ENCODE results near the gene HSPA12A. TPM values are rescaled to one million over a fixed set of nuclear protein-coding genes. Genes with fewer than 3 reads are reported as not detected.

HSPA12A gene
- total RNA-seq, 4 donors from 2014 or later = 20.2 to 55.1 (median 32.5) TPM

- no peak for DNase-seq (ENCODE audit: low spot score)
Observed at GRCh38 chr10:116688241-116688711, 54.1 kb downstream of the HSPA12A start.

GRCh38 chr10:116687633-116688032, 54.7 kb downstream of the HSPA12A start:
- ATAC-seq (ENCODE audit: low FRiP score) (no peak), DNase-seq (ENCODE audit: low spot score) (no peak)
- no peak for TF ChIP-seq CTCF (IDR thresholded peaks at IDR 0.05)

More at GRCh38 chr10:116688241-116688711, 54.1 kb downstream of the HSPA12A start:
- TF ChIP-seq CTCF (IDR thresholded peaks at IDR 0.05) = no peak
- no peak for ATAC-seq (ENCODE audit: low FRiP score)

GRCh38 chr10:116686632-116687031, 55.7 kb downstream of the HSPA12A start:
- TF ChIP-seq CTCF (IDR thresholded peaks at IDR 0.05) = no peak
- no peak for DNase-seq (ENCODE audit: low spot score)

GRCh38 chr10:116685807-116686206, 56.6 kb downstream of the HSPA12A start:
- no peak for TF ChIP-seq CTCF (IDR thresholded peaks at IDR 0.05)
- ATAC-seq (ENCODE audit: low FRiP score) = no peak
- DNase-seq (ENCODE audit: low spot score) = no peak

More at GRCh38 chr10:116686632-116687031, 55.7 kb downstream of the HSPA12A start:
- ATAC-seq (ENCODE audit: low FRiP score) = no peak

- TF ChIP-seq CTCF (IDR thresholded peaks at IDR 0.05) = no peak
- no peak for ATAC-seq (ENCODE audit: low FRiP score)
- DNase-seq (ENCODE audit: low spot score) = no peak
Observed at GRCh38 chr10:116684781-116685180, 57.6 kb downstream of the HSPA12A start.

- no peak for ATAC-seq (ENCODE audit: low FRiP score)
- no peak for DNase-seq (ENCODE audit: low spot score)
- TF ChIP-seq CTCF (IDR thresholded peaks at IDR 0.05) = no peak
Observed at GRCh38 chr10:116683821-116684220, 58.5 kb downstream of the HSPA12A start.

GRCh38 chr10:116683166-116683565, 59.2 kb downstream of the HSPA12A start:
- DNase-seq (ENCODE audit: low spot score) = no peak
- ATAC-seq (ENCODE audit: low FRiP score) = no peak
- TF ChIP-seq CTCF (IDR thresholded peaks at IDR 0.05) = no peak
